ENCODE results near the gene CASKIN2.
"Not testable (repeated sequence)": the region's sequence is repeated elsewhere in the genome, so short reads cannot be mapped to it uniquely, and the experiment has no call there.

The CASKIN2 gene

DNA sequence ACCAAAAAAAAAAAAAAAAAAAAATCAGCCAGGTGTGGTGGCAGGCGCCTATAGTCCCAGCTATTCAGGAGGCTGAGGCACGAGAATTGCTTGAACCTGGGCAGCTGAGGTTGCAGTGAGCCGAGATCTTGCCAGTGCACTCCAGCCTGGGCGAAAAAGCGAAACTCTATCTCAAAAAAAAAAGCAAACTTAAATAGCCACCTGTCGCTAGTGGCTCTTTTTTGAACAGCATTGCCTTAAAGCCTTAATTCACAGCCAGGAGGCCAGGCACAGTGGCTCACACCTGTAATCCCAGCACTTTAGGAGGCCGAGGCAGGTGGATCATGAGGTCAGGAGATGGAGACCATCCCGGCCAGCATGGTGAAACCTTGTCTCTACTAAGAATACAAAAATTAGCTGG, 5.1 kb upstream of the CASKIN2 start:
- H3K4me3 ChIP-seq; H3K27me3 ChIP-seq (ENCODE audit: low read depth); DNase-seq (ENCODE audit: low spot score in 2 of 2); H3K9me3 ChIP-seq; in situ Hi-C loops (cut with MboI; ENCODE audit: low sequenced_read_pairs): not testable (repeated sequence)
- Histone ChIP-seq H3K36me3 (replicated peaks) (peaks cover 33% of the 10 kb centered on the region), H3K4me1 (peaks cover 13% of the 10 kb centered on the region)

DNA sequence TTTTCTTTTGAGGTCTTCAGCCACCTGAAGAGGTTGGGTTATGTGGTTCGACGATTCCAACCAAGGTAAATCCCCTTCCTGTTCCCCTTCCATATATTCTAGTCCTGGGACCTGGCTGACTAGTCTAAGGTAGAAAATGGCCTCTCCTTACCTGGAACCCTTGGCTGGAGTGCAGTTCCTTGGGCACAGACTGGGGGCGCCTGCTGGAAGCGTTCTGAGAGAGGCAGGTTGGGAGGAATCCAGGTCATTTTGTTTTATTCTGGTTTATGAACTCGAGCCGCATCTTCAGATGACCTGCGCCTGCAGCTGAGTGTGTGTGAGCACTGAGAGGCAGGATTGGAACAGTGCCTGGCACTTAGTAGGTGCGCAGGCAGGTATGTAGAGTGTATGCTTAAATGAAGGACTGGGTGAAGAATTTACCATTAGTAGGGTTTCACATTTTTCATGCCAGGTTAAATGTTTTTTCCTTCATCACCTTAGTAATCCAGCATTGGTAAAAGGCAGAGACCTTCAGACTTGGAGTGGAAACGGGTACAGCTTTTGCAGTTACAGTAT, 3.7 kb upstream of the CASKIN2 start:
- H3K4me3 ChIP-seq: no peak overlapping the region
- peaks cover 28% of the 10 kb centered on the region for H3K36me3 ChIP-seq (replicated peaks)
- no peaks in the 10 kb centered on the region for H3K27me3 ChIP-seq (ENCODE audit: low read depth)
- H3K4me1 ChIP-seq: peaks cover 8% of the 10 kb centered on the region
- no peaks in the 10 kb centered on the region for H3K9me3 ChIP-seq
- in situ Hi-C loops (cut with MboI; ENCODE audit: low sequenced_read_pairs): no loop called here
- DNase-seq (ENCODE audit: low spot score in 2 of 2): no peak

DNA sequence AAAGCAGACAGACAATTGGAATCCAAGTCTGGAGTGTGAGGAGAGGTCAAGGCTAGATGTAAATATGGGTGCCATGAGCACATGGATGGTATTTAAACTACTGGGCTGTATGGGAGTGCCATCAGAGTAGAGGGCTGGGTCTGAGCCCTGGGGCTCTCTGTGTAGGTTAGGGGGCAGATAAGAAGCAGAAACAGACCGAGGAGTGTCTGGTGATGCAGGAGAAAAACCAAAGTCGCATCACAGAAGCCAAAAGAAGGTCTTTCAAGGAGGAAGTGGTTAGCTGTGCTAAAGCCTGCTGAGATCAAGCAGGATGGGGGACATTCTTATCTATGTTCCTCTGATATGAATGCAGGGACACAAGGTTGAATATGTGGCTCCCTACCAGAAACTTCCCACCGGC, 2.9 kb upstream of the CASKIN2 start:
- in situ Hi-C loops (cut with MboI; ENCODE audit: low sequenced_read_pairs): no loop called here
- H3K36me3 ChIP-seq (replicated peaks): peaks cover 27% of the 10 kb centered on the region

DNA sequence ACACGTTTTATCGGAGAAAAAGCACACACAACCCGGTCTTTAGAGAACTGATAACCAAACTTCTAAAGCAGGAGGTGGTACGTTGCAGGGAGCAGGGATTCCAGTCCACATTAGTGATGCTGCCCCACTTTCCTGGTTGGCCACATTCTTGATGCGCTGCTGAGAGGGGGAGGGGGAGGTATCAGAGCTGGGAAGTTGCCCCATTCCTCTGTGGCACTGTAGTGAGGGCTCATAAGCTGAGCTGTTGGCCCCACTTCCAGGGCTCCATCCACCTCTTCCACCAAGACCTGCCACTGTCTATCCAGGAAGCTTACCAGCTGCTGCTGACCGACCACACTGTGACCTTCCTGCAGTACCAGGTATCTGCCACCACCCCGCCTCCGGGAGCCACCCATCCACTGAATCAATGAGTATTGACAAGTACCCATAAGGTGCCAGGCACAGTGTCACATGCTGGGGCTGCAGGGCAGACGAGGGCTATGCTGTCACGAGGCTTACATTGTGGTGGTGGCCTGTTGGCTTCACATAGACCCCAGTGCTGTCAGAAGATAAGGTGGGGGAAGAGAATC, 2.0 kb upstream of the CASKIN2 start:
- in situ Hi-C loops (cut with MboI; ENCODE audit: low sequenced_read_pairs): no loop called here
- Histone ChIP-seq H3K4me3 (peak overlapping the region; percentile 70), H3K9me3 (no peaks in the 10 kb centered on the region), H3K36me3 (replicated peaks) (peaks cover 28% of the 10 kb centered on the region), H3K4me1 (peaks cover 18% of the 10 kb centered on the region), H3K27me3 (ENCODE audit: low read depth) (no peaks in the 10 kb centered on the region)
- DNase-seq (ENCODE audit: low spot score in 2 of 2): peak in 1 of 2 experiments; percentile 51

More for the DNA sequence above, 2.9 kb upstream of the CASKIN2 start:
- peaks cover 16% of the 10 kb centered on the region for H3K4me1 ChIP-seq
- no peak for DNase-seq (ENCODE audit: low spot score in 2 of 2)
- no peak overlapping the region for H3K4me3 ChIP-seq
- no peaks in the 10 kb centered on the region for H3K9me3 ChIP-seq
- H3K27me3 ChIP-seq (ENCODE audit: low read depth): no peaks in the 10 kb centered on the region

DNA sequence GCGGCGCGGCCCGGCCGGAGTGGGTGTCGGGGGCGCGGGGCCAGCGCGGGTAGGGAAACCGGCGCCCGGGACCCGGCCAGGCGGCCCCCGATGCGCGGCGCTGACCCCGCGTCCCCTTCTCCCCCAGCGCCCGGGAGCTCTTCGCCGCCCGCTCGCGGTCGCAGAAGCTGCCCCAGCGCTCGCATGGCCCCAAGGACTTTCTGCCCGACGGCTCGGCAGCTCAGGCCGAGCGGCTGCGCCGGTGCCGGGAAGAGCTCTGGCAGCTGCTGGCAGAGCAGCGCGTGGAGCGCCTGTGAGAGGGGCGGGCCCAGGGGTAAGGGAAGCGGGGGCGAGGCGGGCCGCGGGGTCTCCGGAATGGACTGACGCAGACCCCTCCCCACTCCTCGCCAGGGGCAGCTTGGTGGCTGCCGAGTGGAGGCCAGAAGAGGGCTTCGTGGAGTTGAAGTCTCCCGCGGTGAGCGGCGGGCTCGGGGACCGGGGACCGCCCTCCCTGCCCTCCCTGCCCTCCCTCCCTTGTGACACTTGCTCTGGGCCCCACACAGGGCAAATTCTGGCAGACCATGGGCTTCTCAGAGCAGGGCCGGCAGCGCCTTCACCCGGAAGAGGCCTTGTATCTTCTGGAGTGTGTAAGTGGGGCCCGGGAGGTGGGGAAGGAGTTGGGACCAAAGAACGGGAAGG, 1.4 kb upstream of the CASKIN2 start:
- peak in 1 of 2 experiments; percentile 37 for DNase-seq (ENCODE audit: low spot score in 2 of 2)
- H3K4me1 ChIP-seq: peaks cover 18% of the 10 kb centered on the region
- in situ Hi-C loops (cut with MboI; ENCODE audit: low sequenced_read_pairs): no loop called here

DNA sequence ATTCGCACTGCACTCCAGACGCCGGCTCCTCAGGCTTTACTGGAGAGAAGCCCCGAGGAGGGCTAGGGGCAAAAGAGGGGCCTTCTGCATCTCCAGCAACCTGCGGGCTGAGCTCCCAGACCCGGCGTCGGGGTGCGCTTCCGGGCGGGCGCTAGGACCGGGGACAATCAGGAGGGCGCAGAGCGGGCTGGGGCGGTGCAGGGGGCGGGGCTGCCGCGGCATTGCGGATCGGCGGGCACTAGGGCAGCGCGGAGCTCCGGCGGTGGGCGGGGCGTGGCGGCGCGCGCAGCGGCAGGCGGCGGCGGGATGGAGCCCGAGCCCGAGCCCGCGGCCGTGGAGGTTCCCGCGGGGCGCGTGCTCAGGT, 900 bp upstream of the CASKIN2 start, which contains the start of gene TSEN54:
Gene TSEN54 (plus strand): TSS at position 274 of the 364 bp plus-strand sequence. CDS start 33 bp downstream, at position 307.
- no peaks in the 10 kb centered on the region for H3K27me3 ChIP-seq (ENCODE audit: low read depth)
- no peaks in the 10 kb centered on the region for H3K9me3 ChIP-seq
- in situ Hi-C loops (cut with MboI; ENCODE audit: low sequenced_read_pairs): no loop called here
- H3K4me3 ChIP-seq: peak within 1 kb of the TSS; percentile 70
- peaks cover 21% of the 10 kb centered on the region for H3K36me3 ChIP-seq (replicated peaks)
- peak; percentile 80 to 97 for DNase-seq (ENCODE audit: low spot score in 2 of 2)
- H3K4me1 ChIP-seq: peaks cover 18% of the 10 kb centered on the region

More for the DNA sequence above, 1.4 kb upstream of the CASKIN2 start:
- H3K9me3 ChIP-seq: no peaks in the 10 kb centered on the region
- H3K4me3 ChIP-seq: peak overlapping the region; percentile 70
- no peaks in the 10 kb centered on the region for H3K27me3 ChIP-seq (ENCODE audit: low read depth)
- peaks cover 25% of the 10 kb centered on the region for H3K36me3 ChIP-seq (replicated peaks)

DNA sequence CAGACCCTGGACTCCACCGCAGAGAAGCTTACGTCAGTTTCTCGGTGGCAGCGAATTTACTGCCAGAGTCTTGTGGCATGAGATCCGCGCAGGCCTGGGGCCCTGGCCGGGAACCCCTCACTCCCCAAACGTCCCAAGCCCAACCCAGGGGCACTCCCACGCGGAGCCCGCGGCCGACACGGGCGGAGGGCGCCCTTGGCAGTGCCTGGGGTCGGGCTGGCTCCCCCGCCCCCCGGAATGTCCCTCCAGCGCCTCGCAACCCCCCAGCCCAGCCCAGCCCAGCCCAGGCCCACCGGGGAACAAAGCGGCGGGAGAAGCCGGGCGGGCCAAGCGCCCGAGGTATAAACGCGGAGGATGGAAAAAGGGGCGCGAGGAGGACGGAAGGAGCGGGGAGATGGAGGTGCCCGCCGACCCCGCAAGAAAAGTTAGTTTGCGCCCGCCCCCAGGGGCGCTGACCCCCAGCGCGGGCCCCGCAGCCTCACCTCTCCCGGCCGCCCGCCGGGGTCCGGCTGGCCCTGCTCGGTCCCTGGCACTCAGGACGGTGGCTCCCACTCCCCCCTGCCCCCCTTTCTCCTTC, 330 bp downstream of the CASKIN2 start:
- peaks cover 18% of the 10 kb centered on the region for H3K4me1 ChIP-seq
- no peaks in the 10 kb centered on the region for H3K27me3 ChIP-seq (ENCODE audit: low read depth)
- in situ Hi-C loops (cut with MboI; ENCODE audit: low sequenced_read_pairs): no loop called here
- H3K4me3 ChIP-seq: peak overlapping the region; percentile 61
- H3K9me3 ChIP-seq: no peaks in the 10 kb centered on the region
- peaks cover 21% of the 10 kb centered on the region for H3K36me3 ChIP-seq (replicated peaks)
- DNase-seq (ENCODE audit: low spot score in 2 of 2): peak in 1 of 2 experiments; percentile 52

DNA sequence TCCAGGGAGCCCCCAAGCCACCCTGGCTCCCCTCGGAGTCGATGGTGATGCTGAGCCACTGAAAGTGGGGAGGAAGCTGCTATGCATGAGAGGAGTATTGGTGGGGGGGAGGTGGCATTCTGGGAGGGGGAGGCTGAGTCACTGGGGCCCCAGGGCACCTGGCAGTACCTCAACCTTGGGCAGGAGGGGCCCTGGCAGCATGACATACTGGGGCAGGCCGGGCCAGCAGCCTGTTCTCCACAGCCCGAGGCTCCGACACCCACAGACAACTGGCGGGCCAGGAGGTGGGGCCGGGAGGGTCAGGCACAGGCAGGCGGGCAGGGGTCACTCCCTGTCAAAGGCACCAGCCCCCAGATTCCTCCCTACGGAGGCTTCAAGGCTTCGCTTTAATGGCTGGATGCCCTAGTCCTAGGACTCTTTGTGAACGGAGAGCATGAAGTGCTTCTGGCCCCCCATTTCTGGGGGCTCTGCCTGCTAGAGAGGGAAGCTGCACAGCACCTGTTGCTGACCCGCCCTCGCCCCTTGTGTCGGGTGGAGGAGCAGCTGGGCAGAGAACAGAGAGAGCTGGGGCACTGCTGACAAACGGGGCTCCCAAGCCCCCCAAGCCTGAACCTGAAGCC, 928 bp downstream of the CASKIN2 start:
- peak overlapping the region; percentile 61 for H3K4me3 ChIP-seq
- DNase-seq (ENCODE audit: low spot score in 2 of 2): peak in 1 of 2 experiments; percentile 35
- no peaks in the 10 kb centered on the region for H3K9me3 ChIP-seq
- in situ Hi-C loops (cut with MboI; ENCODE audit: low sequenced_read_pairs): no loop called here
- H3K27me3 ChIP-seq (ENCODE audit: low read depth): no peaks in the 10 kb centered on the region
- peaks cover 18% of the 10 kb centered on the region for H3K4me1 ChIP-seq
- H3K36me3 ChIP-seq (replicated peaks): peaks cover 15% of the 10 kb centered on the region

DNA sequence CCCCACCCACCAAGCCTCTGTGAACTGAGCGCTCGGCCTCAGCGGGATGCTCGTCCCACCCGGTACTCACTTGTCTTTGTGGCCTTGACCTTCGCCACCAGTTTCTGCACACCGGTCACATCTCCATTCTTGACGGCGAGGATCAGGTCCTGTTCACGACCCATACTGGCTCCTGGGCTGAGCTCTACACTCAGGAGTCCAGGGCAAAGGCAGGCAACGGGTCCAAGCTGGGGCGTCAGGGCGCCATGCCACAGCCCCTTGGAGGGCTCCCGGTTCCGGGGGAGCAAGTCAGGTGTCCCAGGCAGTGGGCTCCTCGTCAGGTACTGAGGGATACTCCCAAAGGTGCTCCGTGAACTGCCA, 1.7 kb downstream of the CASKIN2 start:
- Histone ChIP-seq H3K9me3 (no peaks in the 10 kb centered on the region), H3K36me3 (replicated peaks) (peaks cover 9% of the 10 kb centered on the region), H3K27me3 (ENCODE audit: low read depth) (no peaks in the 10 kb centered on the region), H3K4me1 (peaks cover 18% of the 10 kb centered on the region), H3K4me3 (peak overlapping the region; percentile 61)
- no peak for DNase-seq (ENCODE audit: low spot score in 2 of 2)
- in situ Hi-C loops (cut with MboI; ENCODE audit: low sequenced_read_pairs): no loop called here

DNA sequence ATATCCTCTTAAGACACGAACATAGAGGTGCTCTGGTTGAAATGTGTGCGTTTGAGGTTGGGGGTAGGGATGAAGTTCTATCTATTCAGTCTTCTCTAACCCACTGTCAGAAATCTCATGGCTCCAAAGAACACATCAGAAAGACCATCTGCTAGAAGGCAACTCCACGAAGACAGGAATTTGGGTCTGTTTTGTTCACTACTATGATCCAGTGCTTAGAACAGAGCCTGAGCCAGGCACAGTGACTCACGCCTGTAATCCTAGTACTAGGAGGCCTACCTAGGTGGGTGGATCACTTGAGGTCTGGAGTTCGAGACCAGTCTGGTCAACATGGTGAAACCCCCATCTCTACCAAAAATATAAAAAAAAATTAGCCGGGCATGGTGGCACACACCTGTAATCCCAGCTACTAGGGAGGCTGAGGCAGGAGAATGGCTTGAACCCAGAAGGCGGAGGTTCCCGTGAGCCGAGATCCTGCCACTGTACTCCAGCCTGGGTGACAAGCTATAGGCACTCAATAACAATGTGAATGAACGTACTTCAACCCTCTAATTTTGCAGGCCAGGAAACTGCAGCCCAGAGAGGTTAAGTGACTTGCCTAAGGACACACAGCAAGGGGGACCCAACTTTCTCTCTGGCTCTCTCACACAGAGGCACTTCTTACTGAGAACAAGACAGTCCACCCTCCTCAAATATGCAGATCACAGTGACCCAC, 2.3 kb downstream of the CASKIN2 start:
- in situ Hi-C loops (cut with MboI; ENCODE audit: low sequenced_read_pairs): no loop called here
- peaks cover 9% of the 10 kb centered on the region for H3K36me3 ChIP-seq (replicated peaks)
- H3K27me3 ChIP-seq (ENCODE audit: low read depth): no peaks in the 10 kb centered on the region
- no peak overlapping the region for H3K4me3 ChIP-seq
- peaks cover 18% of the 10 kb centered on the region for H3K4me1 ChIP-seq
- H3K9me3 ChIP-seq: no peaks in the 10 kb centered on the region
- DNase-seq (ENCODE audit: low spot score in 2 of 2): no peak

DNA sequence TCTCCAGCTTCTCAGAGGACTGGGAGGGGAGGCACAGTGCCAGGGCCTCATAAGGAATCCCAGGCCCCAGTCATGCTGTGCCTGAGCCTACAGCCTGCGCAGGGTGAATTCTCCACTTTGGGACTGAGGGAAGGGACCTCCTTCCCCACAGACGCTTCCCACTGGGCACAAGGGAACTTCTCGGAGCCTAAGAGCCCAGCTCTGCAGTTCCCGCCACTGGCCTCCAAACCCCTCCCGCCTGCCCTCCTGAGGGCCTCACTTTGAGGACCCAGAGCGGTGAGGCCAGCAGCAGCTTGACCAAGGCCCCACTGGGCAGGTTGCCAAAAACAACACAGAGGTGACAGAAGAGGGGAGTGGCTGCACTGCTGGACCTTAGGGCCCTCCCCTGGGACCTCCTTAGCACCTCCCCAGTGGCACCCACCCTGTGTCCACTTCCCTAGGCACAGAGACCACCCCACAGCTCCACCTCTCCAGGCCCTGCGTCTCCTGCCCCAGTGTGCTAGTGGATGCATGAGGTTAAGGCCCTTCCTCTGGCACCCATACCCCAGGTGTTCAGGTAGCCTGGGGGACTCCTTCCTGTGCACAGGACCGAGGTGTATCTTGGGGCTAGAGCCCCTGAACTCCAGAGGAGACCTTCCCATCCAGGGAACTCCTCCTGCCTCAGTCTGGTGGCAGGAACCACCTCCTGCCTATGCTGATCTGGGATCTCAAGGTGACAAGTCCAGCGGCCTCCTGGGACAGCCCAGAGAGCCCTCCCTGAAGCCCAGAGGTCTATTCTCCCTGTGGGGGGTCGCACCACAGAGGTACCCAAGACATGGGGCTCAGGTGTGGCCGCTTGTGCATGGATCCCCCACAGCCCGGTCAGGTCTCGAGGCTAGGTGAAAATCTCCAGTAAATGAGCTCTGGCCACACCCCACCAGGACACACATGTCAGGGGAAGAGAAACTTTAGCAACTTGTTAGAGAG, 3.4 kb downstream of the CASKIN2 start:
- peaks cover 13% of the 10 kb centered on the region for H3K4me1 ChIP-seq
- peaks cover 11% of the 10 kb centered on the region for H3K36me3 ChIP-seq (replicated peaks)
- peak in 1 of 2 experiments; percentile 61 for DNase-seq (ENCODE audit: low spot score in 2 of 2)
- H3K4me3 ChIP-seq: no peak overlapping the region
- in situ Hi-C loops (cut with MboI; ENCODE audit: low sequenced_read_pairs): no loop called here
- H3K9me3 ChIP-seq: no peaks in the 10 kb centered on the region
- no peaks in the 10 kb centered on the region for H3K27me3 ChIP-seq (ENCODE audit: low read depth)

DNA sequence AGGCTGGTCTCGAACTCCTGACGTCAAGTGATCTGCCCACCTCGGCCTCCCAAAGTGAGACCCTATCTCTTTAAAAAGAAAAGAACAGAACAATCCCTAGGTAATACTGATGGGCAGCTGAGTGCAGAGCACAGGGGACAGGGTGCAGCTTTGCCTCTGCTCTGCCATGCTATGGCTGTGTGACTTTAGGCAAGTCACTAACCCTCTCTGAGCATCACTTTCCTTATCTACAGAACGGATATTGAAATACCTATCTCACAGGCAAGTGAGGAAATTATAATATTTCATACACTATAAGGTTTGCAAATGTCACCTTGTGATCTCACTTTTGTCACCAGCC, 4.1 kb downstream of the CASKIN2 start:
- H3K36me3 ChIP-seq (replicated peaks): peaks cover 11% of the 10 kb centered on the region

More for the DNA sequence above, 4.1 kb downstream of the CASKIN2 start:
- H3K27me3 ChIP-seq (ENCODE audit: low read depth): no peaks in the 10 kb centered on the region
- H3K4me3 ChIP-seq: no peak overlapping the region
- in situ Hi-C loops (cut with MboI; ENCODE audit: low sequenced_read_pairs): no loop called here
- H3K4me1 ChIP-seq: peaks cover 13% of the 10 kb centered on the region
- no peaks in the 10 kb centered on the region for H3K9me3 ChIP-seq
- DNase-seq (ENCODE audit: low spot score in 2 of 2): no peak

Data from HAP-1 (cell line).